ENCODE data around the gene IL31RA. TPM values are rescaled to one million over a fixed set of nuclear protein-coding genes. Genes with fewer than 3 reads are reported as not detected.

Gene IL31RA
- total and polyA plus RNA-seq, 2 of the 13 experiments (the other 11 are each of a cell fraction or from before 2014, with no cell fraction given): not detected

- ATAC-seq: no peak
These were observed 118.8 kb downstream of the IL31RA start for GRCh38 chr5:55969956-55970355.

More at GRCh38 chr5:55969956-55970355, 118.8 kb downstream of the IL31RA start:
- FAIRE-seq (no peak), DNase-seq (ENCODE audit: low spot score) (no peak)
- TF ChIP-seq SALL2 (CRISPR knock-in tag; IDR thresholded peaks at IDR 0.05) (no peak), SMARCE1 (IDR thresholded peaks at IDR 0.05; ENCODE audit: borderline replicate concordance) (no peak), WIZ (CRISPR knock-in tag; IDR thresholded peaks at IDR 0.05) (no peak), ZNF446 (CRISPR knock-in tag; IDR thresholded peaks at IDR 0.05) (no peak), ONECUT2 (CRISPR knock-in tag; IDR thresholded peaks at IDR 0.05) (no peak), KLF11 (CRISPR knock-in tag; IDR thresholded peaks at IDR 0.05) (no peak)
- no peaks in the 10 kb centered on the region for H3K27me3 ChIP-seq (ENCODE audit: control insufficient read depth in 1 of 2, insufficient read depth in 2 of 2, low read length in 2 of 2)
- no peaks in the 10 kb centered on the region for H3K4me1 ChIP-seq (ENCODE audit: insufficient read depth, low read length)
- no peak overlapping the region for H3K4me3 ChIP-seq (replicated peaks in 1 of 3; ENCODE audit: insufficient read depth in 1 of 3, low read depth in 2 of 3, low read length in 3 of 3)
- intact Hi-C loops (cut with micrococcal nuclease; ENCODE audit: unreplicated experiment): no loop called here
- POLR2A ChIA-PET: interaction anchor here (0.7 kb wide), 1 partner anchor 56 kb away, joined by 4 read pairs; no protein-coding TSS in a partner anchor
- H4K20me1 ChIP-seq (ENCODE audit: insufficient read depth, low read length): no peaks in the 10 kb centered on the region
- 95% methylated on average over 1 of the region's 1 CpG for WGBS (ENCODE audit: low lambda C conversion rate)
- H3K4me2 ChIP-seq (ENCODE audit: low read depth, low read length): no peak overlapping the region
- peaks cover 33% of the 10 kb centered on the region for H3K79me2 ChIP-seq (ENCODE audit: insufficient read depth, low read length)
- no peak overlapping the region for H3K9ac ChIP-seq (ENCODE audit: insufficient read depth, low read depth, low read length)
- no peaks in the 10 kb centered on the region for H3K9me3 ChIP-seq (ENCODE audit: low read length)
- in situ Hi-C loops (cut with HindIII; ENCODE audit: extremely low pct_ligation_motif_present, low pct_unique_long_range_greater_than_20kb): no loop called here
- no peak overlapping the region for H2AFZ ChIP-seq (ENCODE audit: low read length)
- CTCF ChIA-PET (ENCODE audit: low intra/inter-chr PET ratio, low total read pairs): no interaction called here
- H3K36me3 ChIP-seq (replicated peaks in 1 of 2; ENCODE audit: control insufficient read depth in 1 of 2, insufficient read depth in 2 of 2, low read length in 2 of 2): peaks cover 10 to 63% of the 10 kb centered on the region in 2 experiments
- no peak overlapping the region for H3K27ac ChIP-seq (ENCODE audit: extremely low read length, insufficient read depth, low read length)
- no TSS peak for BruUV-seq (replicated peaks)

Small RNAs within 50 kb of the gene (small RNA-seq; reads per million reads assigned to genes)
- gene AC016596.1 (ENCODE audit: insufficient read depth in 2 of 3, insufficient read length in 3 of 3, low read depth in 2 of 3, low replicate concordance in 1 of 3): 0 reads per million in 3 experiments

Other genes starting within 250 kb of the IL31RA start
- 26.0 and 36.0 TPM in 2 replicates for gene SLC38A9, start 139.0 kb upstream of the IL31RA start, total RNA-seq (2016; rRNA removed; fragmentation: Illumina TruSeq; extraction: Trizol)
- gene SLC38A9, start 139.0 kb upstream of the IL31RA start, polyA plus RNA-seq (2011; rRNA removed): 19.3 and 20.5 TPM in 2 replicates
- gene DDX4, start 113.3 kb upstream of the IL31RA start, total RNA-seq (2016; rRNA removed; fragmentation: Illumina TruSeq; extraction: Trizol): not detected in 2 replicates
- 0.05 TPM in 1 of 2 replicates, not detected in the other for gene DDX4, start 113.3 kb upstream of the IL31RA start, polyA plus RNA-seq (2011; rRNA removed)
- gene IL6ST, start 143.6 kb downstream of the IL31RA start, total RNA-seq (2016; rRNA removed; fragmentation: Illumina TruSeq; extraction: Trizol): 161 and 166 TPM in 2 replicates
- gene IL6ST, start 143.6 kb downstream of the IL31RA start, polyA plus RNA-seq (2011; rRNA removed): 57.9 and 66.6 TPM in 2 replicates

All from HepG2 (cell line).